Ishikawa (cell line): ENCODE data around the gene LRFN5.

Experiments
- CEBPB ChIP-seq: IDR thresholded peaks from 2 replicates; pipeline ENCODE4 v1.6.1; 2012
- CREB1 ChIP-seq: IDR thresholded peaks from 2 replicates; pipeline ENCODE4 v1.6.1; 2012; ENCODE audit warnings: low read depth
- EGR1 ChIP-seq: IDR thresholded peaks from 2 replicates; pipeline ENCODE4 v1.6.1; 2012
- EP300 ChIP-seq: IDR thresholded peaks from 2 replicates; pipeline ENCODE4 v1.6.1; 2012; ENCODE audit warnings: borderline replicate concordance
- FOXM1 ChIP-seq: IDR thresholded peaks from 2 replicates; pipeline ENCODE4 v1.6.1; 2012; ENCODE audit warnings: low read depth, borderline replicate concordance
- NFIC ChIP-seq: IDR thresholded peaks from 2 replicates; pipeline ENCODE4 v1.6.1; 2012
- RAD21 ChIP-seq: IDR thresholded peaks from 2 replicates; pipeline ENCODE4 v1.6.1; 2012; ENCODE audit warnings: low read depth
- TAF1 ChIP-seq: IDR thresholded peaks from 2 replicates; pipeline ENCODE4 v1.6.1; 2012; ENCODE audit warnings: low read depth, mild to moderate bottlenecking
- TCF12 ChIP-seq: IDR thresholded peaks from 2 replicates; pipeline ENCODE4 v1.6.1; 2012; ENCODE audit warnings: low read depth
- TEAD4 ChIP-seq: IDR thresholded peaks from 2 replicates; pipeline ENCODE4 v1.6.1; 2012
- YY1 ChIP-seq: IDR thresholded peaks from 2 replicates; pipeline ENCODE4 v1.6.1; 2012; ENCODE audit warnings: low read depth
- ZBTB7A ChIP-seq: IDR thresholded peaks from 2 replicates; pipeline ENCODE4 v1.6.1; 2012; ENCODE audit warnings: low read depth
- TF ChIP-seq, protein P1 (sequence below): IDR thresholded peaks from 2 replicates; pipeline ENCODE4 v1.6.1; 2012
- TF ChIP-seq, protein P2 (sequence below): IDR thresholded peaks from 2 replicates; pipeline ENCODE4 v1.6.1; 2012
- TF ChIP-seq, protein P3 (sequence below): IDR thresholded peaks from 2 replicates; pipeline ENCODE4 v1.6.1; 2012; ENCODE audit warnings: low read depth, mild to moderate bottlenecking

Gene LRFN5

DNA sequence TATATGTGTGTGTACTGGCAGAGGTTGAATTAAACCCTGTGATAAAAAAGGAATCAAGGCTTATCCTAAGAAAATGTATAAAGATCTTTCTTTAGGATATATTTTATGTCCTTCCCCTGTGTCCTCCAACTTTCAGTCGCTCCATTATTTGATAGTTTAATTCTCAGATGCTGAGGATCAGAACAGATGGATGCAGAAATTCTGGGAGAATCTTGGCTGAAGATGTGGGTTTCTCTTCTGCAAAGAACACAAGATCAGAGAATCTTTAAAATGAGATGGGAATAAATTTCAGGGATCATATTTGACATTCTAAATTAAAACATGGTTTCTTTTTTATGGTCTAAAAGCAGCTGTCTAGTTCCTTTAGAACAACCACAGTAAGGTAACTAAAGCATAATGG, 37.9 kb downstream of the LRFN5 start:
- TF ChIP-seq CEBPB (no peak), EP300 (no peak), TAF1 (no peak), NFIC (no peak), FOXM1 (no peak), TCF12 (no peak), CREB1 (no peak), ZBTB7A (no peak), YY1 (no peak), TEAD4 (no peak), RAD21 (no peak), EGR1 (no peak)
- TF ChIP-seq, protein P1, sequence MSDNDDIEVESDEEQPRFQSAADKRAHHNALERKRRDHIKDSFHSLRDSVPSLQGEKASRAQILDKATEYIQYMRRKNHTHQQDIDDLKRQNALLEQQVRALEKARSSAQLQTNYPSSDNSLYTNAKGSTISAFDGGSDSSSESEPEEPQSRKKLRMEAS = no peak
- TF ChIP-seq, protein P2, sequence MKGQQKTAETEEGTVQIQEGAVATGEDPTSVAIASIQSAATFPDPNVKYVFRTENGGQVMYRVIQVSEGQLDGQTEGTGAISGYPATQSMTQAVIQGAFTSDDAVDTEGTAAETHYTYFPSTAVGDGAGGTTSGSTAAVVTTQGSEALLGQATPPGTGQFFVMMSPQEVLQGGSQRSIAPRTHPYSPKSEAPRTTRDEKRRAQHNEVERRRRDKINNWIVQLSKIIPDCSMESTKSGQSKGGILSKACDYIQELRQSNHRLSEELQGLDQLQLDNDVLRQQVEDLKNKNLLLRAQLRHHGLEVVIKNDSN = no peak
- TF ChIP-seq, protein P3, sequence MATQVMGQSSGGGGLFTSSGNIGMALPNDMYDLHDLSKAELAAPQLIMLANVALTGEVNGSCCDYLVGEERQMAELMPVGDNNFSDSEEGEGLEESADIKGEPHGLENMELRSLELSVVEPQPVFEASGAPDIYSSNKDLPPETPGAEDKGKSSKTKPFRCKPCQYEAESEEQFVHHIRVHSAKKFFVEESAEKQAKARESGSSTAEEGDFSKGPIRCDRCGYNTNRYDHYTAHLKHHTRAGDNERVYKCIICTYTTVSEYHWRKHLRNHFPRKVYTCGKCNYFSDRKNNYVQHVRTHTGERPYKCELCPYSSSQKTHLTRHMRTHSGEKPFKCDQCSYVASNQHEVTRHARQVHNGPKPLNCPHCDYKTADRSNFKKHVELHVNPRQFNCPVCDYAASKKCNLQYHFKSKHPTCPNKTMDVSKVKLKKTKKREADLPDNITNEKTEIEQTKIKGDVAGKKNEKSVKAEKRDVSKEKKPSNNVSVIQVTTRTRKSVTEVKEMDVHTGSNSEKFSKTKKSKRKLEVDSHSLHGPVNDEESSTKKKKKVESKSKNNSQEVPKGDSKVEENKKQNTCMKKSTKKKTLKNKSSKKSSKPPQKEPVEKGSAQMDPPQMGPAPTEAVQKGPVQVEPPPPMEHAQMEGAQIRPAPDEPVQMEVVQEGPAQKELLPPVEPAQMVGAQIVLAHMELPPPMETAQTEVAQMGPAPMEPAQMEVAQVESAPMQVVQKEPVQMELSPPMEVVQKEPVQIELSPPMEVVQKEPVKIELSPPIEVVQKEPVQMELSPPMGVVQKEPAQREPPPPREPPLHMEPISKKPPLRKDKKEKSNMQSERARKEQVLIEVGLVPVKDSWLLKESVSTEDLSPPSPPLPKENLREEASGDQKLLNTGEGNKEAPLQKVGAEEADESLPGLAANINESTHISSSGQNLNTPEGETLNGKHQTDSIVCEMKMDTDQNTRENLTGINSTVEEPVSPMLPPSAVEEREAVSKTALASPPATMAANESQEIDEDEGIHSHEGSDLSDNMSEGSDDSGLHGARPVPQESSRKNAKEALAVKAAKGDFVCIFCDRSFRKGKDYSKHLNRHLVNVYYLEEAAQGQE = no peak

DNA sequence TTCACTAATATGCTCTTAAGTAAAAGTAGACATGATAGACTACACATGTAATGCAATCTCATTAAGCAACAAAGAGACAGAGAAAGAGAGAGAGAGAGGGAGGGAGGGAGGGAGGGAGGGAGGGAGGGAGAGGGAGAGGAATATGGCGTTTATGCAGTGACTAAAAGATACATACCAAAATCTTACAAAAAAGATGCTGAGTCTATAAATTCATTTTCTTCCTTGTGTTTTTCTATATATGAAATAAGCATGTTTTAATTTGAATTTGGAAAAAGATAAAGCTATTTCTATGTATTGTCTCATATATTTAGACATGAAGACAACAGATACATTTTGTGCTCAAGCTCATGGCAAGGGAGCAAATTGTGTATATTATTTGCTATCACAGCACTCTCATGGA, 44.1 kb downstream of the LRFN5 start:
- TF ChIP-seq, protein P3 = no peak
- TF ChIP-seq TCF12 (no peak), YY1 (no peak), RAD21 (no peak), ZBTB7A (no peak), TAF1 (no peak)

DNA sequence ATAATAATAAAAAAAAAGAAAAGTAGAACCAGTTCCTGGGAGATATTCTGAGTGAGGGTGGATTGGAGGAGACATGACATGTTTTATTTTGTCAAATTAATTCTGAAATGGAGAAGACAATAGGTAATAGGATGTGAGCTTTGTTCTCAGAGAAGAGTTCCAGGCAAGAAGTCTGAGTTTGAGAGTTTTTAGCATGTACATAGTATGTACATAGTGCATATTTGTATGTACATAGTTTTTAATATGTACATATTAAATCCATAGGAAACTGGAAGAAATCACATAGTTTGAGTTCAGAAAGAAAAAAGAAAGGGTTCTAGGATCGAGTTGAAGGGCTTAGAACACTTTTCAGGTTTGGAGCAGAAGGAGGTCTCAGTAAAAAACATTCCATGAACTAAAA, 47.5 kb downstream of the LRFN5 start:
- TF ChIP-seq TCF12 (no peak), CEBPB (no peak), RAD21 (no peak), EGR1 (no peak), FOXM1 (no peak), ZBTB7A (no peak), NFIC (no peak), CREB1 (no peak), TEAD4 (no peak), YY1 (no peak), TAF1 (no peak), EP300 (no peak)
- TF ChIP-seq, protein P2 = no peak
- TF ChIP-seq, protein P1 = no peak
- TF ChIP-seq, protein P3 = no peak

DNA sequence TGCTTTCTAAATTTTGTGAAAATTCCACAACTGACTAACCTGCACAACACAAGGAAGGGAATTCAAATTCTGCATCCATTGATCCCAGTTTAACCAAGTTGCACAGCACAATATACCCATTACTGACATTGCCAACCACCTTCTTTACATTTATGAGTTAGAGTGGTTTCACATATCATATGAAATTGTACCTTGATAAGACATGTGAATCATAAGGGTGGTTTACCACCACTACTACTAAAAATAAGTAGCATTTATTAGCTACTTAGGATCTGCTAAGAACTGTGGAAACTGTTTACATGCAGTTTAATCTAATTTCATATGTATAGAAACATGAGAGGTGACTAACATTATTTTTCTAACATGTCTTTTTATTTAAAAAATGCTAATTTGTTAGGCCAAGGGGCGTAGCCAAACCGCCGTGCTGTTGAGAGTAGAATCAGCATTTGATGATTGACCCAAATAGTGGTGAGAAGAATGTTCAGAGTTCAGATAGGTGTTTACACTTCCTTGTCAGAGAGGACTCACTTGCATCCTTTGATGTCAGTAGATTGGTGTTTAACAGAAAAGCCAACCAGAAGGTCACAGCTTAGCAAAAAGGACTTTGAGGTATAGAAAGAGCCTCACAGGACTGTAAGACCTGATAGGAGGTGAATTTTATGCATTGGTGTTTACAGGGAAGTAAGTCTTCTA, 56.2 kb downstream of the LRFN5 start:
- TF ChIP-seq ZBTB7A = no peak
- TF ChIP-seq, protein P2 = no peak
- no peak for TF ChIP-seq EGR1
- no peak for TF ChIP-seq CEBPB
- no peak for TF ChIP-seq RAD21
